ENCODE measurements around the gene GP1BB. TPM values are rescaled to one million over a fixed set of nuclear protein-coding genes. Genes with fewer than 3 reads are reported as not detected.
A peak's percentile ranks its signal among the peaks of the same experiment; 100 is the strongest.

Gene GP1BB
- total RNA-seq, 1 donor: 11.0 TPM

- DNase-seq (ENCODE audit: low read depth in 2 of 3, low spot score in 2 of 3): no peak
Observed at GRCh38 chr22:19713650-19714311, 9.6 kb upstream of the GP1BB start.

- DNase-seq (ENCODE audit: low read depth in 2 of 3, low spot score in 2 of 3): no peak
Observed at GRCh38 chr22:19714312-19715187, 8.8 kb upstream of the GP1BB start, which contains the start of gene SEPTIN5. Gene SEPTIN5 (plus strand): TSS chr22:19714503. CDS start chr22:19714589, 86 bp downstream.

- DNase-seq (ENCODE audit: low read depth in 2 of 3, low spot score in 2 of 3): no peak
Observed at GRCh38 chr22:19715188-19715930, 8.0 kb upstream of the GP1BB start.

GRCh38 chr22:19716041-19716828 lies 7.1 kb upstream of the GP1BB start:
- no peak for DNase-seq (ENCODE audit: low read depth in 2 of 3, low spot score in 2 of 3)

- no peak for DNase-seq (ENCODE audit: low read depth in 2 of 3, low spot score in 2 of 3)
Observed at GRCh38 chr22:19716829-19717105, 6.6 kb upstream of the GP1BB start.

- no peak for DNase-seq (ENCODE audit: low read depth in 2 of 3, low spot score in 2 of 3)
Observed at GRCh38 chr22:19717181-19717580, 6.2 kb upstream of the GP1BB start.

GRCh38 chr22:19717691-19718455 lies 5.5 kb upstream of the GP1BB start:
- DNase-seq (ENCODE audit: low read depth in 2 of 3, low spot score in 2 of 3): peak; percentile 75 to 79 (median 78)

GRCh38 chr22:19718456-19719049 lies 4.8 kb upstream of the GP1BB start:
- no peak for DNase-seq (ENCODE audit: low read depth in 2 of 3, low spot score in 2 of 3)

- DNase-seq (ENCODE audit: low read depth in 2 of 3, low spot score in 2 of 3): no peak
Observed at GRCh38 chr22:19719050-19719482, 4.3 kb upstream of the GP1BB start.

- no peak for DNase-seq (ENCODE audit: low read depth in 2 of 3, low spot score in 2 of 3)
Observed at GRCh38 chr22:19719488-19720021, 3.8 kb upstream of the GP1BB start.

GRCh38 chr22:19720150-19720827 lies 3.0 kb upstream of the GP1BB start:
- DNase-seq (ENCODE audit: low read depth in 2 of 3, low spot score in 2 of 3): no peak

- no peak for DNase-seq (ENCODE audit: low read depth in 2 of 3, low spot score in 2 of 3)
Observed at GRCh38 chr22:19720999-19721329, 2.4 kb upstream of the GP1BB start.

GRCh38 chr22:19721330-19722177 lies 1.8 kb upstream of the GP1BB start:
- no peak for DNase-seq (ENCODE audit: low read depth in 2 of 3, low spot score in 2 of 3)

GRCh38 chr22:19722178-19722981 lies 959 bp upstream of the GP1BB start:
- no peak for DNase-seq (ENCODE audit: low read depth in 2 of 3, low spot score in 2 of 3)

GRCh38 chr22:19722982-19723231 lies 432 bp upstream of the GP1BB start:
- no peak for DNase-seq (ENCODE audit: low read depth in 2 of 3, low spot score in 2 of 3)

GRCh38 chr22:19723983-19724827 lies 866 bp downstream of the GP1BB start:
- peak in 2 of 3 donors; percentile 72 to 74 for DNase-seq (ENCODE audit: low read depth in 2 of 3, low spot score in 2 of 3)

All from hematopoietic multipotent progenitor cell (in vitro differentiated cells).